Placental epithelial cell (primary cell): ENCODE results near the gene ARFIP2. TPM values are rescaled to one million over a fixed set of nuclear protein-coding genes. Genes with fewer than 3 reads are reported as not detected.

ENCODE experiments used
- total RNA-seq: library from RNA; depleted of rRNA; stranded (reverse); fragments of >200 nt; gene quantifications from 2 replicates; pipeline ENCODE4 v1.2.3, GENCODE V29; 2012

Gene ARFIP2, protein sequence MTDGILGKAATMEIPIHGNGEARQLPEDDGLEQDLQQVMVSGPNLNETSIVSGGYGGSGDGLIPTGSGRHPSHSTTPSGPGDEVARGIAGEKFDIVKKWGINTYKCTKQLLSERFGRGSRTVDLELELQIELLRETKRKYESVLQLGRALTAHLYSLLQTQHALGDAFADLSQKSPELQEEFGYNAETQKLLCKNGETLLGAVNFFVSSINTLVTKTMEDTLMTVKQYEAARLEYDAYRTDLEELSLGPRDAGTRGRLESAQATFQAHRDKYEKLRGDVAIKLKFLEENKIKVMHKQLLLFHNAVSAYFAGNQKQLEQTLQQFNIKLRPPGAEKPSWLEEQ
- 69.5 and 102 TPM in 2 replicates for total RNA-seq

DNA sequence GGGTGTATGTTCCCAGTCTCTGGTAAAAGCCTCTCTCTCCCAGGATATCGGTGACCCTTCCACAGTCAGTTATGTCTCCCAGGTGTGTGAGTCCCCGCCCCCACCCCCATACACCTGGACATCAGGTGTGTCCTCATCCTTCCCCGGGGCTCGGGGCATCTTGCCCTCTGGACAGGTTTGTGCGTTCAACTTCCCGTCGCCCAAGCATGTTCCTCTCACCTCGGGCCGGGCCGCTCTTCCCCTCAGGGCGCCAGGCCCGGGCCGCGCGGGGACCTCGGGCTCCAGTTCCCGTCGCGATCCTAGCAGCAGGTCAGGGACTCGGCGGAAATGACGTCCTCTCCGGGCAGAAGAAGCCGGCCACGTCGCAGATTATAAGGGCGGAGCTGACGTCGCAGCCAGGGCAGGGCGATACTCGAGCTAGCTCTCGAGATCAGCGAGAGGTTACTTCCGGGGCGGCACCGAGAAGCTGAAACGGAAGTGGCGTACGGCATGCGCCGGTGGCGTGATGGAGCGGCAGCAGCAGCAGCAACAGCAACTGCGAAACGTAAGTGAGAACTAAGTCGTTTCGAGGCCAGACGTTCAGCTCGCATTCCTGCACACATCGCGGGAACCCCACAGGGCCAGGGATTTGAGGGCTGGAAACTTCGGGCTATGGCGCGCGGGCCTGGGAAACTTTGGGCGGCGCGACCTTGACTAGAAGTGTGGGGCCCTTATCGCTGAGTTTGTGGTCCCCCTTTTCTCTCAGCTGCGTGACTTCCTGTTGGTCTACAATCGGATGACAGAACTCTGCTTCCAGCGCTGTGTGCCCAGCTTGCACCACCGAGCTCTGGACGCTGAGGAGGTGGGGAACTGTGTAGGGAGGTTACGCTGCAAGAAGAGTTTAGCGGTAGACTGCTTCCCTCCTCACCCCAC, at the start of gene ARFIP2, which contains the start of gene TIMM10B:
Gene ARFIP2, minus strand, starts transcription at position 320 of the 912 bp plus-strand sequence. CDS start 910 bp downstream, outside the sequence.
Gene TIMM10B, plus strand, starts transcription at position 490 of the 912 bp plus-strand sequence. Its CDS starts 16 bp downstream, at position 506.

GRCh38 chr11:6497069-6497839, 16.1 kb upstream of the ARFIP2 start, which contains the start of gene DNHD1:
Gene DNHD1, plus strand, starts transcription at chr11:6497280. Its CDS starts 936 bp downstream, at chr11:6498216.

DNA sequence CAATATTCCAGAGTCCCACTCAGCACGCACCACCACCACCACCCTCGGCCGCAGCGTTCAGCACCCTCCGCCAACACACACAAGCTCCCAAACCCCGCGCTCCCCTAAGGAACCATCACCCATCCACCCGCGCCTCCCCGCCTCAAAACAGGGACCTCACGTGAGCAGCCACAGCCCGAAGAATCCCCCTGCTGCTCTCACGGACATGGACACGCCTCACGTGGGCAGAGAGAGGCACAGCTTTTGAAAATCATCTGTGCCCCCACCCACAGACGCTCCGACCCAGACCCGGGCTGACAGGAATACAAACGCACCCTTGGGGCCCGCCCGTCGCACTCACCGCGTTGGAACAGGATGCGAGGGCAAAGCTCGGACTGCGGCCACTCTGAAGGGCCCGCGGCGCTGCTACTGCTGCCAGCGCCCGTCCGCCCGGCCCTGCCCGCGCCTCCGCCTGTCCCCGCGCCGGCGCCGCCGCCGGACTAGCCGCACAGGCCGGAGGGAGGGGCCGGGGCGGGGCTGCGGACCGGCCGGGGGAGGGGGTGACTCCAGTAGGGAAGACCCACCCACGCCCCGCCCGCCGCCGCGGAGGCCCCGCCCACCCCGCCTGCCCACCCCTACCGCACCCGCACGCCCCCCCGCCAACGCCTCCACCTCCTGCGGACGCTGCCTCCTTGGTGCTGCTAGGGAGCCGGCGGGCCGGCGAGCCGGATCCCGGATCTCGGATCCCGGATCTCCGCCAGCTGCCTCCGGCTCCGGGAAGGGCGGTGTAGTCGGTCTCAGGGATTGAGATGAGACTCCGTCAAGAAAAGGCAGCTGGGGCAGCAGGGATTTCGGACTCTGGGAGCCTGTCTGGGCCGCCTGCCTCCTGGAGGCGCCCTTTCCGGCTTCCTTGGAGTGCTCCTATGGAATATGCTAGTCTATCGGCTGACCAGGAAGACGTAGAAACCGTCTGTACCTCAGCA, 7.4 kb downstream of the ARFIP2 start, which contains the start of gene TRIM3:
Gene TRIM3, minus strand, starts transcription at position 491 of the 962 bp plus-strand sequence. CDS start 8,246 bp downstream, outside the sequence.

DNA sequence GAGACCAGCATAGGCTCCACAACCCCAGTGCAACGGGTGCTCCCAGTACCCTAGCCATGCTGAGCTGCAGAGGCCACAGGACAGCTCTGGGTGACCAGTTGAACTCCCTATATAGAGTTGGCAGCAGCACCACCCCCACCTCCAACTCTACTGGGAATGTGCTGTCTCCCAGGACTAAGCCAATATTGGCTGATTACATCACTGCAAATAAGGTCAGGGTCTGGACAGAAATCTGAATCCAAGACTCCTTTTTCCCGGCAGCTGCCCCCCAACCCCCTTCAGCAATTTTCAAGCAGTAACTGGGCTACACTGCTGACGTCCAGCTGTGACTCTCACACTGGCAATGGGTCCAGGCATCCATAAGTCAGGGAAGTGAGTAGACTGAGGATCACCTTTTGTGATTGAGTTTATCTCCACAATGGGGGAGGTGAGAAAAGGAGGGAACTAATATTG, 40.2 kb downstream of the ARFIP2 start, which contains the start of gene HPX:
Gene HPX, minus strand, starts transcription at position 82 of the 453 bp plus-strand sequence. Its CDS starts 24 bp downstream, at position 58.

Other genes with a start within 250 kb of the ARFIP2 start
- 22.0 and 25.4 TPM in 2 replicates for gene FHIP1B, start 246.7 kb downstream of the ARFIP2 start, total RNA-seq
- 0.39 TPM in 1 of 2 replicates, not detected in the other for gene CNGA4, start 242.2 kb downstream of the ARFIP2 start, total RNA-seq
- gene CCKBR, start 221.5 kb downstream of the ARFIP2 start, total RNA-seq = not detected in 2 replicates
- 218 and 571 TPM in 2 replicates for gene CAVIN3, start 160.8 kb downstream of the ARFIP2 start, total RNA-seq
- 39.7 and 60.2 TPM in 2 replicates for gene SMPD1, start 90.9 kb downstream of the ARFIP2 start, total RNA-seq
- 42.0 and 44.8 TPM in 2 replicates for gene APBB1, start 62.2 kb downstream of the ARFIP2 start, total RNA-seq
- gene HPX, start 40.3 kb downstream of the ARFIP2 start, total RNA-seq = 0.87 and 2.4 TPM in 2 replicates
- 13.6 and 23.2 TPM in 2 replicates for gene TRIM3, start 7.4 kb downstream of the ARFIP2 start, total RNA-seq
- gene TIMM10B, start 170 bp upstream of the ARFIP2 start, total RNA-seq = 26.3 and 30.3 TPM in 2 replicates
- gene DNHD1, start 15.9 kb upstream of the ARFIP2 start, total RNA-seq = 5.4 and 6.7 TPM in 2 replicates
- gene RRP8, start 122.3 kb upstream of the ARFIP2 start, total RNA-seq = 7.5 and 10.4 TPM in 2 replicates
- 124 and 169 TPM in 2 replicates for gene ILK, start 122.4 kb upstream of the ARFIP2 start, total RNA-seq
- 23.6 and 35.0 TPM in 2 replicates for gene TAF10, start 130.9 kb upstream of the ARFIP2 start, total RNA-seq
- gene TPP1, start 138.1 kb upstream of the ARFIP2 start, total RNA-seq = 40.0 and 51.0 TPM in 2 replicates
- 0.33 and 8.2 TPM in 2 replicates for gene DCHS1, start 174.5 kb upstream of the ARFIP2 start, total RNA-seq
- 36.5 and 37.7 TPM in 2 replicates for gene MRPL17, start 202.0 kb upstream of the ARFIP2 start, total RNA-seq